SK-N-DZ (cell line): ENCODE data around the gene SLC1A2.

Experiments used
- DNase-seq: peaks from one replicate; pipeline ENCODE4 v3.0.0-alpha.2; 2015; ENCODE audit warnings: low spot score

Gene SLC1A2

DNA sequence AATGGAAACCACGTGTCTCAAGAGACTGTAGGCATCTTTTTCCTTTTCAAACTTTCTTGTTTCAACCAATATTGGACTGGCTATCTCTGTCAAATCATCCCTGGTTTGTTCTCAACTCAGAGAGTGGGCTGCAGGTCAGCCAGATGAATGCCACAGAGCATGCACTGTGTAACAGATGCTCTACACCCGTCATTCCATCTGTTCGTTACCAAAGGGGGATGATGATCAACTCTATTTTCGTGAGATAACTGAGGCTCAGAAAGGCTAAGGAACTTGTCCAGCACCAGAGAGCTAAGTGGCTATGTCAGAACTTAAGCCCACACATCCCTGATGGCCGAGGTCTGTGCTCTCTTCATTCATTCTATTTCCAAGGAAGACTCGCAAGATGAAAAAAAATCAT lies 42.1 kb downstream of the SLC1A2 start:
- DNase-seq, result no peak

DNA sequence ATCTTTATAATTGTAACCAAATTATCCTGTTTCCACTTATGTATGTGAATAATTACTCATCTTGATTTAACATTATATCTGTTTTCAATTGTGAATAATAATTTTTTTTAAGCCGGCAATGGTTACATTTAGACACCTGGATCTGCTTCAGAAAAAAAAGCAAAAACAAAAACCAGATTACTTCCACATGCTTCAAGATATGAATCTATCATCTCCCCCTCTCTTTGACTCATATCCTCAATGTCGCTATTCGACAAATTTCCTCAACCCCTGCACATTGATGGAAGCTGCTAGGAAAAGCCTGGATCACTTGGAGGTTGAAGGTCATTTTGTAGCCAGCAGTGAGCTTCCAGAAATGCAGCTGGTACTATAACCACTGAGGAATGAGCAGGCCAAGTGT lies 42.7 kb downstream of the SLC1A2 start:
- peak; percentile 12 for DNase-seq

DNA sequence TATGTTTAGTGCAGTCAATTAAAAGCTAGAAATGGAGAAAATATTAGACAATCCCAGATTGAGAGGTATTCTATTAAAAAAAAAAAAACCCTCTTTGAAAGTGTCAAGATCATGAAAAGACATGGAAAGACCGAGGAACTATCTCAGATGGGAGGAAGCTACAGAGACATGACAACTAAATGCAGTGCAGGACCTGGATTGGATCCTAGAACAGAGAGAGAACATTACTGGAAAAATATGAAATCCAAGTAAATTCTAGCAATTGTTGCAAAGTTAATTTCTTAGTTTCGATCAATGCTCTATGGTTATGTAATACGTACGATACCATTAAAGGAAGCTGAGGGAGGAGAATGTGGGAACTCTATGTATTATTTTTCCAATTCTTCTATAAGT lies 43.2 kb downstream of the SLC1A2 start:
- no peak for DNase-seq

DNA sequence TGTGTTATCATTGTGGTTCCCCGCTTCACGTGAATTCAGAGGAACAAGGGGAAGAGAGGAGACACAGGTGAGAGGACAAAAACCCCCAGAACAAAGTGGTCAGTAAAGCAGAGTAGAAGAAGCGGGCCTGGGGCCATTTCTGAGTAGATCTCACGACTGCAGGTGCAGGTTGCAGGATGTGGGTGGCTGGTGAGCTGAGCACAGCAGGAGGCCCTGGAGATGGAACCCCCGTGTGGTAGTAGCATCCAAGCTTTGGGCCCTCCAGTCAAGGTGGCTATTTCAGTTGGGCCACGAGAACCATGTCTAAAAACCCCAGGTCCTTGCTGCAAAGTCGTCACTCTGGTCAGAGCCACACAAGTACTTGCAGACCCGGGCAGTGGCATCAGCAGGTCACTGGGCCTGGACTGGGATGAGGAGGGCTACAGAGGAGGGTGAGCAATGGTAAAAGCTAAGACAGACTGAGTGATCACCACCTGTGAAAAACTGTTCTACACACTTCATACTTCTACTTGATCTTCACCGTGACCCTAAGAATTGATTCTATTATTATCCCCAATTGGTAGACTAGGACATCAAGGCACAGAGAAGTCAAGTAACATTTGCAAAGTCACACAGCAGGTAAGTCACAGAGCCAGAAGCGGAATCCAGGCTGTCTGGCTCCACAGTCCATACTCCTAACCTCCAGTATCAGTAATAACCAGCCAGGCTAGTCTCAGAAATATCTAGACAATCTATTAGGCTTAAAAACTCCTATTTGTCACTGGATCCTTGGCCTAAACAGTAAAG lies 43.8 kb downstream of the SLC1A2 start:
- DNase-seq, result no peak

DNA sequence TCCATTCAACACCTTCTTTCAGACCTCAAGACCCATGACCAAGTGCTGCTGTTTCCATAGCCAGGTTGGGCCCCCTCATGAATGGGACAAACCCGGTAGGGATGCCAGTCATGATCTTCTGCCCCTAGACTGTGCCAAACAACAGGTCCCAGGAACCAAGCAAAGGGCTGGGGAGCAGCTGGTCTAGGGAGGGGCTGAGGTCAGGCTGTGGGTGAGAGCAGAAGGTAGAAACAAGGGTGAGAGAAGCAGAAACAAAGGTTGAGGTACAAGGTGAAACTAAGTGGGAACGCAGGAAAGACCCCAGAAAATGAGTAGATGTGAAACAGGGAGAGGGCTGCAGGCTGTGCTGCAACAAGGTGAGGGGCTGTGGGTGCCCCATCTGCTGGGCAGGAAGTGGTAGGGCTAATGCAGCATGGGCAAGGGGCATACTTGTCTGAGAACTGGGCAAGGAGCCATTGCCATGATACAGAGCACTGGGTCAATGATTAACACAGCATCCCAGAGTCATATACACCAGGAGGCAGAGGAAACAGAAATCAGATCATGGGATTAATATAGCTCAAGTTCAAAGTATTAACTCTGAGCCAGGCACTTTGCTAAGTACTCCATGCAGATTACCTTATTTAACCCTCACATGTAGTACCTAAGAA lies 45.9 kb downstream of the SLC1A2 start:
- no peak for DNase-seq

DNA sequence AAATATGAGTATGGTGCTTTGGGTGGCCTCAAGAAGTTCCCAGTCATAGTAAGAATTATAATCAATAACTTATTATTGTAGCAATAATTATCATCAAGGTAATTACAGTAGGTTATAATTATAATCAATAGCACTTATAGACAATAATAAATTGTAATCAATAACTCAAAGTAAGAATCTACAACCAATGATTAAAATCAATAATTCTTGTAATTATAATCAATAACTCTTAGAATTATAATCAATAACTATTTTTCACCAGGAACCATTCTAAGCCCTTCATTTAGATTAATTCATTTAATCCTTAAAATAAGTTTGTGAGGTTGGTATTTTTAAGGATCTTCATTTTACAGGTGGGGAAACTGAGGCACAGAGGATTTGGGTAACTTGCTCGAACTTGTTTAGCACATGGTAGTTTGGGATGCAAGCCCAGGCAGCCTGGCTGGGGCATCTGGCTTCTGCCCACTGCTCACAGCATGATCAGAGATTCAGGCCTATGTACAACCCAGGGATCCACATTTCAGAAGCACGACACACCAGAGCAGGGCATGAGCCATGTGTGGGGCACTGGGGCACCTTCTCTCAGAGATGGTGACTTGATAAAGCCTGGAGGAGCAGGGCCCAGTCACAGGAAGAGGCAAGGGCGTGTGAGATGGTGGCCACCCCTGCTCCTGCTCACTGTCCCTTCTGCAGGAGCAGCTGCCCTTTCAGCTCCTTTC lies 46.6 kb downstream of the SLC1A2 start:
- DNase-seq, result no peak

DNA sequence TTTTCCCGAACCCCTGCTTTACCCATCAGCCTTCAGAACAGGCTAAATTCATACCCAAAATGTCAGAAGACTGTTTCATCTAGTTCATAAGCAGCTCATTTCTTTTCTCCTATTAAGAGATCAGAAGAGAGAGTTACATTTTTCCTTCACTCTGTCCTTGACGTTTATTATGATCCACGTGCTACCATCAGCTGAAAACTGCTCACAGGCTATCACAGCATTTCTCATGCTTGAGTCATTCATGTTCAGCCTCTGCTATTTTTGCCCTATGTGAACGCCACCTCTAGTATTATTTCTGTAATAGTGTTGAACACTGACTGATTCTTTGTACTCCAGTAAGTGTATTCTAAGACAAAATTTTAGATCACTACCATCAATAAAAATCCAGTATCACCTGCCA lies 51.9 kb downstream of the SLC1A2 start:
- DNase-seq, result no peak

DNA sequence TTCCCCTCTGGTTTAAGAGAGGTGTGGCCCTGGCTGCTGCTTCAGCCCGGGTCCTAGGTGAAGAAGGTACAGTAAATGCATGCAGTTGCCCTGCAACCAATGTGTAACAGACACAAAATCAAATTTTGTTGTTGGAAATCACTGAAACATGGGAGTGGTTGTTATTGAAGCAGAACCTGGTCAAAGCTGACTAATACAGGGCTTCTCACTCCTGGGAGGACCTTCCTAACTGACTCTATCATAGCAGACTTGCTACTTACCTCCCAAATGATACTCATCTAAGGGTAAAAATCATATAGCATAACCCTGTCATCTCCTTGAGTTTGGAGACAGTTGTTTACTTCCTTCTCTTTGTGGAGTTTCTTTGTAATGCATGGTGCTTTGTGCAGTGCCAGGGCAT lies 52.6 kb downstream of the SLC1A2 start:
- DNase-seq, result no peak

DNA sequence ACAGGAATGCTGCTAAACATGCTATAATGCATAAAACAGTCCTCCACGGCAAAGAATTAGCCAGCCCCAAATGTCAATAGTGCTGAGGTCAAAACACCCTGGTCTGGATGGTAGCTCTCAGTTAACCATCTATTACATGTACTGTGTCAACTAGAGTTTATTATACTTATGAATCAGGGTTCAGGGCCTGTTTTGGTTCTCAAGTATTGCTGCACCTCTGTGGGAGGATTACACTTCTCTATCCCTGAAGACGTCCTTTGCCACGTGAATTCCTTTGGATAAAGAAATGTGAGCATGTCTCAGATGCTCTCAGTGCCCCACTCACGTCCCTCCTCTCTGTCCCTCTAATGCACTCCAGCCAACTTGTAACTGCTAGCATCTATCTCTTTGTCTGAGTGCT lies 53.4 kb downstream of the SLC1A2 start:
- no peak for DNase-seq

DNA sequence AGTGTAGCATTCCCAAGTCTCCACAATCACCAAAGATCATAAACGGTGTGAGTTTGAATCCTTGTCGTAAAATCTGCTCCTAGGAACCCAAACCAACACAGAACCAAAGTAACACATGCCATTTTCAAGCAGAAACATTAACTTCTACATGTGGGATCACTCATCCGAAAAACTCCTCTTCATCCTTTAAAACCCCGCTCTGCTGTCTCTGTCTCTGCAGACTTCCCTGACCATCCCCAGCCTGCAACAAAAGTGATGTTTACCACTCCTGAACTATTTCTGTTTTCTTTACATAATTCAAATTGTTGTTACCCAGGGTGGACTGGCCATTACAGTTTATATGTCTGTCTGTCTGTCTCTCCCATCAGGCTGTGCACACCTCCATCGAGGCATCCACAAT lies 54.0 kb downstream of the SLC1A2 start:
- DNase-seq, result no peak

DNA sequence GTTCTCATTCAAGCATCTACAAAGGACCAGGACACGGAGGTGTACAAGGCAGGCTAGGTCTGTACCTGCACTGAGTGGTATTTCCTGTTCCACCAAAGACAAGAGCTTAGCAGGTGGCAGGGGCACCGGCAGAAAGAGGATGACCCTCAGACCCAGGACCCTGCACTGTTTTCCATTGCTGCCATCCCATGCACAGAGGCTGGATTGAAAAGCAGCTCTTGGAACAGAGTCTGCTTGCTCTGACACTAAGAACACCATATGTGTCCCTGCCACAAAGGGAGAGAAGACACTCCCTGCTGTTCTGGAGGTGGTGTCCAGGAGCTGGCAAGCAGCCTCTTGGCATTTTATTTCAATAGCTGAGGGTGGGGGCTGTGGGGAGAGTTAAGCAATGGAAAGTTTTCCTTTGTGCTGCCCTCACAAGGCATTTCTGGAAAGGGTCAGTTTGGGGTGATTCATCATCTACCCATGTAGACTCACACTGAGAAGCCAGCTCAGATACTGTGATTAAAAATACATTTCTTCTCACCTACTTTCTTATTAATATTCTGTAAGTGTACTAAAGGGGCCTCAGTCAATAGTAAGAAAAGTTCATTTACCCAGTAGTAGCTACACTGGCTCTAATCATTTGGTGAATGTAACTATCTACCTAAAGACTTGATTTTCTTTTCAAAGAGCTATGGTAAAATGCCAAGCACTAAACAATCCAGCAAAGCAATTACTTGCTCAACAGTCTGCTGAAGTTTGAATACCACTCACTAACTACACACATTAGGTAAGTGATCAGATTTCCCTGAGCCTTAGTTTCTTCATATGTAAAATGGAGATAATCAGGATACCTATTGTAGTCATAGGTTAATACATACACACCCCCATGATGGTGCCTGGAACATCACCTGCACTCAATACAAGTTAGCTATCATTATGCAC lies 55.2 kb downstream of the SLC1A2 start:
- DNase-seq, result no peak

DNA sequence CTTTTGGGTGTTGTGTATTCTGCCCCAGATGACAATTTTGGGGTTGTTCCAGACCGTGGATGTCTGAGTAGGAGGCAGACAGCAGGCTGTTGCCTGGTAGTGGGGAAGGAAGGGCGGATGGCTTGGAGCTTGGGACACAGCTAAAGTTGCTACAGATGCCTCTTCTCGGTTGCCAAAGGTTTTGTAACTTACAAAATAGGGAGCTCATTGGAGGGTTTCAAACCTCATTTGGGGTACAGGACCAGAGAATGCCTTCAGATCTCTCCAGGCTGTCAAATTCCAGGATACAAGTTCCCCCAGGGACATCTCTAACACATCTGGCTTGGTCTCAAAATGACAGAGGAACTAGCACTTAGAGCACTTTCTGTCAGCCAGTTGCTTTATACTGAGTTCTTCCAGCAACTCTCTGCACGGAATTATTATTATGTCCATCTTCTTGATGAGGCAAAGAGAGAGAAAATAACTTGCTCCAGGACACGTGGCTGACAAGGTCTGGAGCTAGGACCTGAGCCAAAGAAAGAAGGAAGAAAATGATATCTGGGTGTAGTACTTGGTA lies 56.0 kb downstream of the SLC1A2 start:
- no peak for DNase-seq

DNA sequence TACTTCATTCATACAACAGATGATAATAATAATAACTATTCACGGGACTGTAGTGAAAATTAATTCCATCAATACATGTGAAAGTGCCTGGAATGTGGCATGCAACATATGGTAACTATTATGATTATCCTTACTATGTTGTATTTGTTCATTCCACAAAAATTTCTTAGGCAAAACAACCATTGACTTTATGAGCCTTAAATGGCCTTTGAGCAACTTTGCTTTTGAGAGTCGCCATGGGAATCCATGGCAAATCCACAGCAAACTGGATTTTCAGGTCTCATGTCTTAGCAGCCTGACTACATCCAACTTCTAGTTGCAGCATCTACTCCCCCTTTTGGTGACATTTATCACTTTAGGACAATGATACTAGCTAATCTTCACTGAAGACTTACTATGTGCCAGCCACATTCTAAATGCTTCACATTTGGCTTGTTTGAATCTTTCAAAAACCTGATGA lies 56.8 kb downstream of the SLC1A2 start:
- no peak for DNase-seq

DNA sequence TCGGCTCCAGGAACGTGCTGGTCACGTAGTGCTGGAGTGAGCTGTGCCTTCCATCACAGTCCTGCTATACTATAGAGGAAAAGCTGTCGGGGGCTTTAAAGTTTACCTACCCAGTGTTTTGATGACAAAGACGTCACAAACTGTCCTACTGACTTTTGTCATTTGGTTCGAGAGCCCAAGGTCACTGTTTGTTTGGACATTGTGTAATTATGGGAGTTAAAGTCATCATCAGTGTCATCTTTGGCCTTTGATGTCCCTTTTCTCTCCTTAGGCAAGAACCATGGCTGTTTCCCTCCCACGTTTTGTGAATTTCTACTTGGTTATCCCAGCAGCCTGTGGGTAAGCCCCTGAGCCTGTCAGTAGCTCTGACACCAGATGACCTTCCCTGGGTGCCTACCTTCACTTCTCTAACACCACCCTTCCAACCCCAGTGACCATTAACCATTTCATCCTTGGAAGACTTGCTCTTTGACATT lies 59.3 kb downstream of the SLC1A2 start:
- no peak for DNase-seq

DNA sequence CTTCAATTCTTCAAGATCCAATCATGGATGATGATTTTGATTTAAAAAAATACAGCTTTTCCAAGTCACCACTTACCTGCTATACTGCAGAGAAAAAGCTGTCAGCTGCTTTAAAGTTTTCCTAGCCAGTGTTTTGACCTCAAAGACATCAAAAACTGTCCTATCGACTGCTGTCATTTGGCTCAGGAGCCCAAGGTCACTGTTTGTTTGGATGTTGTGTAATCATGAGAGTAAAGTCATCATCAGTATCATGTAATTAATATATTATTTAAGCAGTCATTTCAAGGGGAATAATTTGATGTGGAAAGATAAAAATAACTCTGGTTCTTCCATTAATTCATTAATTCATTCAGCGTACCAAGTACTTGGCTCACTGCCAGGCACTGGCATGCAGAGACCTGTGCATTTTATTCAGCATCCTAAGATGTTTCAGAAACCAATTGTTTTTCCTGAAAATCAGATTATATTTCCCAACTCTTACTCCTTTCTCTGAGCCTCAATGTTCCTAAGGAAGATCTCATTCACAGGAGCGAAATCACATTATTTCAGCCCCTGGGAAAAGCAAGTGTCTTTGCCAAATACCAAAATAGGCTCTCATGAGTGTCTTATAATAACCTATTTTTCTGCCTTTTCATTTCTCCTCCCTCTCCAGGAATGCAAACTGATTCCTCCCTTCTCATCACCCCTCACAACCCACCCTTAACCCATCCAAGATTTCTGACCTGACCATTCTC lies 59.9 kb downstream of the SLC1A2 start:
- DNase-seq, result no peak

DNA sequence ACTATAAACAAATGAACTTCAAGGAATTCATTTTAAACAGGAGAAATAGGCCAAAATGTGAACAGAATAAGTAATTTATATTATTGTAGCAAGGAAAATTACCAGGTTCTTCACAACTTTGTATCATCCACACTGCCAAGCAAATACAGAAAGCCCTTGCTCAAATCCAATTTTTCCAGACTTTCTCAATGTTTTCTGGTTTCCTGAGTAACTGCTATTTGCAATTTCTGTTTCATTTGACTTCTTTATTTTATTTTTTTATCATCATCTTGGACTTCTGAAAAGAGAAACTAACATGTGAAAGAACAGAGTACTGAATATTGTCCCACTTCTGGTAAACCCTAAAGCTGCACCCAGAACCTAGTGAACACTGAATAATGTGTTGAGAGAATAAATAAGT lies 61.0 kb downstream of the SLC1A2 start:
- DNase-seq, result no peak

DNA sequence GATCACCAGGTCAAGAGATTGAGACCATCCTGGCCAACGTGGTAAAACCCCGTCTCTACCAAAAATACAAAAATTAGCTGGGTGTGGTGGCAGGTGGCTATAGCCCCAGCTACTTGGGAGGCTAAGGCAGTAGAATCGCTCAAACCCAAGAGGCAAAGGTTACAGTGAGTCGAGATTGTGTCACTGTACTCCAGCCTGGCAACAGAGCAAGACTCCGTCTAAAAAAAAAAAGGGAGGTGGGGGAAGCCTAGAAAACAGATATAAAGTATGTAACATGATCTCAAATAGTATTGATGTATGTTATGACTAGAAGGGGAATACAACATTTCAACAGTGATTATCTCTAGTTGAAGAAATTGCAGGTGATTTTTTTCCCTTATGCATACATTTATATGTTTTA lies 61.4 kb downstream of the SLC1A2 start:
- DNase-seq, result no peak

DNA sequence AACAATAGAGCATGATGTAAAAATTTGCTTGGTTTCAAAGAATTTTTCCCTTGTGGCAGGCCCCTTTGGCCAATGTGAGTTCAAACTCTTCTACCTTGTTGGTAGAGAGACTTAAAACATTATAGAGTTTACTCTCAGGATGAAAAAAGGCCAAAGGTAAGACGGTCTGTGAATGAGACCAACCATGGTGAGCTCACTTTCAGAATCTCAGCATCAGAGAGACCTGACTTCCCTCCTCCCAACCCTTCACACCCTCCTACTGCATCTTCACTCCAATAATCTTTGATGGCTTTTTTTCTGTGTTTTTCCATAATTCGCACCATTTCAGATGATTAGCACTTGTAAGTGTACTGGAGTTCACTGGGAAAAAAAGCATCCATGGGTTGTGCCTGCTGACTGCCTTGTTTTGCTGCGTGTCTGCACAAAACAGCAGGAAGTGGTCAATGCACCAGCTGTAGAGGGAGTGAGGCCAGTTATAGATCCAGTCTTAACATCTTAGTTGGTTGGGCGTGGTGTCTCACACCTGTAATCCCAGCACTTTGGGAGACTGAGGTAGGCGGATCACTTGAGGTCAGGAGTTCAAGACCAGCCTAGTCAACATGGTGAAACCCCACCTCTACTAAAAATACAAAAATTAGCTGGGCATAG lies 64.1 kb downstream of the SLC1A2 start:
- no peak for DNase-seq

DNA sequence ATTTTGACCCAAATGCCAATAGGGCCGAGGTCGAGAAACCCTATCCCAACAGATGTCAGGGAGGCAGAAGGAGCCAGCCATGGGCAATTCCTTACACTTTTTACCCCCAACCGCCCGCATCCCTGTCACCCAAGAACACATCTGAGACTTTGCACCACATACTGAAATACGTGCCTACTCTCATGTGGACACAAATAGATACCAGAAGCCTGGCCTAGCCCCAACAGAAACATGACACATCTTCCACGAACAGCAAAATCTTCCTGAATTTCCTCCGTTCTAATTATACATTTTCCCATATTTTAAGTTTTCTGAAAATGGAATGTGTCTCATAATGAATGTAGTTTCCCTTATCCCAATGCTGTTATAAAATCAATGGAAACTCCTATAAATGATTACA lies 64.7 kb downstream of the SLC1A2 start:
- DNase-seq, result no peak
